GM13977 (cell line): ENCODE data around the gene DPH7.
"Not testable (repeated sequence)": the region's sequence is repeated elsewhere in the genome, so short reads cannot be mapped to it uniquely, and the experiment has no call there.

Experiments
- DNase-seq: peaks from one replicate; pipeline ENCODE4 v3.0.0; 2012; ENCODE audit warnings: low spot score
- CTCF ChIP-seq: IDR thresholded peaks from 2 replicates; pipeline ENCODE4 v1.5.1; 2012; ENCODE audit warnings: mild to moderate bottlenecking, control low read depth; ENCODE audit not compliant: insufficient read depth; ENCODE audit errors: extremely low read depth, missing control alignments
- in situ Hi-C: fragments of 300-500 bp; cut with MboI; formaldehyde crosslinking; loops from one replicate; pipeline ENCODE4 v1.12.0; 2022; ENCODE audit warnings: low sequenced_read_pairs, low pct_unique_long_range_greater_than_20kb, mixed read lengths, inconsistent platforms; ENCODE audit not compliant: unreplicated experiment

Gene DPH7

DNA sequence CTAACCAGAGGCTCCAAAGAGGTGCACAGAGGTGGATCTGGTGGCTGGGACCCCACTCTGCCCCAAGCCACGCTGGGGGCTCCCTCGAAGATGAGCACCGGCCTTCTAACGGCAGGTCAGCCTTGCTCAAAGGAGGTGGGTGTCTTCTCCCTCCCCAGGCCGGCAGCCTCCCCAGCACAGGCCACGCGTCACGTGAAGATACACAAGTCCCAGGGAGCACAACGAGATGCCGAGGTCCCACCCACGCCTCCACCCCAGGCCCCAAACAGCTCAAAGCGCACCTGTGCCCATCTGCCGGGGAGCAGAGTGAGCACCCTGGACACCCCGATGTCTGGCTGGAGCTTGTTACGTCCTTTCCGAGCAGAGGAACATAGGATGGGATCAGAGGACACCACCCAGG lies 40.7 kb downstream of the DPH7 start:
- DNase-seq, result no peak
- in situ Hi-C loops, result no loop called here
- TF ChIP-seq CTCF, result no peak

GRCh38 chr9:137536594-137537131 lies 42.1 kb downstream of the DPH7 start:
- in situ Hi-C loops, DNase-seq: not testable (repeated sequence)

DNA sequence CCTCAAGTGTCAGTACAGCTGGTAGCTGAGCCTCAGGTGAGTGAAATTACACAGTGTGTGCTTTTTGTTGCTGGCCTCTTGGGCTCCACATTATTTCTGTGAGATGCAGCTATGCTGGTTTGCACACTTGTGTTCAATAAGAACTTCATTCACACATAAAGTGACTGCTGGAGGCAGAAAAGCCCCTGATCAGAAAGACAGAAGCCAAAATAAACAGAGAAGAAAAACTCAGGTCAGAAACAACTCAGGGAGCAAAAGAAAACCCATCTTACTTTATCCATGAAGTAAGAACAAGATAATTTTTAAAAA lies 43.7 kb downstream of the DPH7 start:
- DNase-seq, result no peak
- in situ Hi-C loops, result no loop called here
- no peak for TF ChIP-seq CTCF

DNA sequence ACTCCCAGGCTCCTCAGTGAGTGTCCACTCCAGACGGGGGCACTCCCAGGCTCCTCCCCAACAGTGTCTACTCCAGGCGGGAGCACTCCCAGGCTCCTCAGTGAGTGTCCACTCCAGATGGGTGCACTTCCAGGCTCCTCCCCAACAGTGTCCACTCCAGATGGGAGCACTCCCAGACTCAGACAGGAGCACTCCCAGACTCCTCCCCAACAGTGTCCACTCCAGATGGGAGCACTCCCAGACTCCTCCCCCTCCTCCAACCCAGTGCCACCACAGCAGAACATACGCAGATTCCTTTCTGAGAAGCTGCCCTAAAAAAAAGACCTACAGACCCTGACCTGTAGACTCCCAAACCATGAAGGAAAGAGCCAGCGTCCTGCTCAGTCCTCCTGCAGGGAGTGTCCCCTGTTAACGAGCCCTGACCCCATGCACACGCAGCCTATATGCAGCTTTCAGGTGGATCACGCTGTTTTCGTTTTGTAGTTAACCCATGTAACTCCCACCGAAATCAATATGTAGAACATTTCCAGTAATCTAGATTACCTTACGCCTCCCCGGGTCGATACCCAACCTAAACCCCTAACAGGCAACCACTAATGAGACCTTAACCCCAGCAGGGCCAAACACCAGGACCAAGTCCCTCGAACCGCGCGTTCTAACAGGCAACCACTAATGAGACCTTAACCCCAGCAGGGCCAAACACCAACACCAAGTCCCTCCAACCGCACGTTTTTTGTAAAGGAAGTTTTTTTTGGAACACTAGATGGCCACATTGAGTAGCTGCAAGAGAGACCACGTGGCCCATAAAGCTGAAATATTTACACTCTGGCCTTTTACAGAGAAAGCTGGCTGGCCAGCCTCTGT lies 44.2 kb downstream of the DPH7 start:
- in situ Hi-C loops, result no loop called here
- peak; percentile 56 for TF ChIP-seq CTCF
- DNase-seq, result peak; percentile 78

- DNase-seq, in situ Hi-C loops: not testable (repeated sequence)
These were observed 45.7 kb downstream of the DPH7 start for GRCh38 chr9:137532891-137533468.

DNA sequence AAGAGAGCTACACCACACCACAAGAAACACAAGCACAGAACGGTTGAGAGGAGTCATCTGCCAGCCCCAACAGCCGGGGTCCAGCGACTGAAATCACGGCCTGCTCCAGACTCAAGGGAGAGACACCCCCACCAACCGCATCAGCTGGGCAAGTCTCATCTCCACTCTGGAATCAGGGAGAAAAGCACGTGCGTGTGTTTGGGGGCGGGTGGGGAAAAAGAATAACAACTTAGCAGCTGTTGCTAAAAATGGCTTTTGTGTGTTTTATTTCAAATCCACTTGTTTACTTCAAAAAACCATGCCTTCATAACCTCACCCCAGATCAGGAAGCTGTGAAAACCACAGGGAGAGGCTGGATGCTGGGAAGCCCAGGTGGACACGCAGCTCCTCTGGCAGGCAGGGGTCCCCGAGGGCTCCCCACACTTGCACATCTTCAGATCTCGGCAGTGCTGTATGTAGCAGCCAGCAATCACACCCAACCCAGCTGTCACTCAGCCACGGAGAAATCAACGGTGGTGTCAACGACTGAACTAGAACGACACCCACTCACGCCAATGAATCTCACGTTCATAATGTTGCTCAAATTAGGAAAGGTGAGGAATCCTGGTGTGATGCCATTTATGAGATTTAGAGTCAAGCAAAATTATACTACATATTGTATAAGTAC lies 47.5 kb downstream of the DPH7 start:
- DNase-seq, result no peak
- in situ Hi-C loops, result no loop called here
- no peak for TF ChIP-seq CTCF

DNA sequence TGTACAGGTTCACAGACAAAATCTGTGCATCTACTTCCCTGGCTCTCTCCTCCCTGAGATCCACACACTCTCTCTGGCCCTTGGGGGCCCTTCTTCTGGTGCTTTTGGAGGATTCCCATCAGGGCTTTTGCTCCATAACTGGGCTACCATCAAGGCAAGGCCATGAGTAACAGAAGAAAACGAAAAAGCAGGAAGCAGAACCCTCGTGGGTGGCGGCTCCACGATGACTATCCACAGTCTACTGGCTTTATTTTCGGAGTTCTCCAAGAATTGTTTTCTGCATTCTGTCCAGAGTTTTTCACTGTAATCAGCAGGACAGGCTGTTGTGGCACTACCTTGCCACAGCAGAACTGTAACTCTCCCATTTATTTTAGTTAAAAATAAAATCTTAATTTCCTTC lies 48.4 kb downstream of the DPH7 start:
- in situ Hi-C loops, result no loop called here
- no peak for TF ChIP-seq CTCF
- no peak for DNase-seq
